GM12864 (cell line): Measurements from ENCODE around the gene CISD3.
"Not testable (repeated sequence)": the region's sequence is repeated elsewhere in the genome, so short reads cannot be mapped to it uniquely, and the experiment has no call there.

Source experiments
- DNase-seq: peaks from one replicate; pipeline ENCODE4 v3.0.0-alpha.2; 2011; ENCODE audit warnings: low read depth
- H3K4me3 ChIP-seq: 2 replicates; pipeline ENCODE4 v1.5.1; 2011; ENCODE audit warnings: mild to moderate bottlenecking, low read depth, low read length, control low read depth
- TF ChIP-seq, protein P1 (sequence below): IDR thresholded peaks from 2 replicates; pipeline ENCODE4 v1.5.1; 2011; ENCODE audit warnings: low read depth, mild to moderate bottlenecking, moderate library complexity, low read length, control low read depth, inconsistent platforms; ENCODE audit errors: missing control alignments

The CISD3 gene

DNA sequence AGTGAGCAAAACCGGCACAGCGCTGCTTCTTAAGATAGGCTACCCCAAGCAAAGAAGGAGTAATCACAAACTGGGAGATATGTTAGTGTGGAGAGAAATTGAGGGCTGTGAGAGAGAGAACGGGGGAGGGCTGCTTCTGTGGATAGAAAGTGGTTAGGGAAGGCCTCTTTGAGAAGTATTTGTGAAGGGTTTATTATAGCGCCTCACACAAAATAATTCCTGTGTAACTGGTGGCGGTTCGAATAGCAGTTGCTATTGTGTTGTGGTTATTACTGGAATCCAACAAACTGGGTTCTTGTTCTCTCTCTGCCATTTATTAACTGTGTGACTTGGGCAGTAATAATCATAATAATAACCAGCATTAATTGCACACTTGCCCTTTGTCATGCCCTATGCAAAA, 9.2 kb upstream of the CISD3 start:
- TF ChIP-seq, protein P1, sequence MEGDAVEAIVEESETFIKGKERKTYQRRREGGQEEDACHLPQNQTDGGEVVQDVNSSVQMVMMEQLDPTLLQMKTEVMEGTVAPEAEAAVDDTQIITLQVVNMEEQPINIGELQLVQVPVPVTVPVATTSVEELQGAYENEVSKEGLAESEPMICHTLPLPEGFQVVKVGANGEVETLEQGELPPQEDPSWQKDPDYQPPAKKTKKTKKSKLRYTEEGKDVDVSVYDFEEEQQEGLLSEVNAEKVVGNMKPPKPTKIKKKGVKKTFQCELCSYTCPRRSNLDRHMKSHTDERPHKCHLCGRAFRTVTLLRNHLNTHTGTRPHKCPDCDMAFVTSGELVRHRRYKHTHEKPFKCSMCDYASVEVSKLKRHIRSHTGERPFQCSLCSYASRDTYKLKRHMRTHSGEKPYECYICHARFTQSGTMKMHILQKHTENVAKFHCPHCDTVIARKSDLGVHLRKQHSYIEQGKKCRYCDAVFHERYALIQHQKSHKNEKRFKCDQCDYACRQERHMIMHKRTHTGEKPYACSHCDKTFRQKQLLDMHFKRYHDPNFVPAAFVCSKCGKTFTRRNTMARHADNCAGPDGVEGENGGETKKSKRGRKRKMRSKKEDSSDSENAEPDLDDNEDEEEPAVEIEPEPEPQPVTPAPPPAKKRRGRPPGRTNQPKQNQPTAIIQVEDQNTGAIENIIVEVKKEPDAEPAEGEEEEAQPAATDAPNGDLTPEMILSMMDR, result no peak
- no peak for DNase-seq
- H3K4me3 ChIP-seq, result no peak overlapping the region

DNA sequence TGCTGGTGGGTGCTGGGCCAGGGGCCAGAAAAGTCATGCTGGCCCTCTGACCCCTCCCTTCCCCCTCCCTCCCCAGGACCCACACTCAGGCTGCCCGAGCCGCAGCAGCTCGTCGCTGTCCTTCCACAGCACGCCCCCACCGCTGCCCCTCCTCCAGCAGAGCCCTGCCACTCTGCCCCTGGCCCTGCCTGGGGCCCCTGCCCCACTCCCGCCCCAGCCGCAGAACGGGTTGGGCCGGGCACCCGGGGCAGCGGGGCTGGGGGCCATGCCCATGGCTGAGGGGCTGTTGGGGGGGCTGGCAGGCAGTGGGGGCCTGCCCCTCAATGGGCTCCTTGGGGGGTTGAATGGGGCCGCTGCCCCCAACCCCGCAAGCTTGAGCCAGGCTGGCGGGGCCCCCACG, 8.3 kb upstream of the CISD3 start:
- DNase-seq, result no peak
- H3K4me3 ChIP-seq, result no peak overlapping the region
- TF ChIP-seq, protein P1, result no peak

DNA sequence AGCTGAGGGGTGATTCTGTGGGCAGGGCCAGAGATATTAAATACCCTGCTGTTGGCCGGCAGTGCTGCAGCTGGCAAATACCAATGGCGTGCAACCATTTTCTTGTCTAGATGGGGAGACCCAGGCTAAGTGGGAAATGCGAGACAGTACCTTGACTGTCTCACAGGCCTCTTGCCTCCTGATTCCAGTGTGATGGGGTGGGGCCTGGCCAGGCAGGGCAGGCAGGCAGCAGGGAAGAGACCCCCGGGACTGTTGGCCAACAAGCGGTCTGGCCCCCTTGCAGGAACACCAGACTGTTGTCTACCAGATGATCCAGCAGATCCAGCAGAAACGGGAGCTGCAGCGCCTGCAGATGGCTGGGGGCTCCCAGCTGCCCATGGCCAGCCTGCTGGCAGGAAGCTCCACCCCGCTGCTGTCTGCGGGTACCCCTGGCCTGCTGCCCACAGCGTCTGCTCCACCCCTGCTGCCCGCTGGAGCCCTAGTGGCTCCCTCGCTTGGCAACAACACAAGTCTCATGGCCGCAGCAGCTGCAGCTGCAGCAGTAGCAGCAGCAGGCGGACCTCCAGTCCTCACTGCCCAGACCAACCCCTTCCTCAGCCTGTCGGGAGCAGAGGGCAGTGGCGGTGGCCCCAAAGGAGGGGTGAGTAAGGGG, 5.7 kb upstream of the CISD3 start:
- TF ChIP-seq, protein P1, result no peak
- no peak for DNase-seq
- H3K4me3 ChIP-seq, result no peak overlapping the region

DNA sequence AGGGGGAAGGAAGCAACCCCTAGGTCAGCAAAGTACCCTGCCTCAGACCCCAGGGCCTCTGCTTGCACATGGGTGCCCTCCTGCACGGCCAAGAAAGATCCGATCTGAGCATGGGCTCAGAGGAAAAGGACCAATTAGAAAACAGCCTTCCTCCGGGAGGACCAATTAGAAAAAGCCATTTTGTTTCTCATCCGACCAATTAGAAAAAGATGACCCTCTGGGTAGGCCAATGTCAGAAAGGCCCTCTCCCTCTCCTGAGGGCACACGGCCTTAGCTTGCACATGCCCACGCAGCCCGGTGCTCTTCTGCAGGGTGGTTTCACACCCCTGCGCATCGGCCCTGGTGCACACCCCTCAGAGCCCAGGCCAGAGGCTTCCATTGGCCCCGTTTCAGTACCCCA, 5.1 kb upstream of the CISD3 start:
- DNase-seq, result no peak
- H3K4me3 ChIP-seq, result no peak overlapping the region
- TF ChIP-seq, protein P1, result no peak

DNA sequence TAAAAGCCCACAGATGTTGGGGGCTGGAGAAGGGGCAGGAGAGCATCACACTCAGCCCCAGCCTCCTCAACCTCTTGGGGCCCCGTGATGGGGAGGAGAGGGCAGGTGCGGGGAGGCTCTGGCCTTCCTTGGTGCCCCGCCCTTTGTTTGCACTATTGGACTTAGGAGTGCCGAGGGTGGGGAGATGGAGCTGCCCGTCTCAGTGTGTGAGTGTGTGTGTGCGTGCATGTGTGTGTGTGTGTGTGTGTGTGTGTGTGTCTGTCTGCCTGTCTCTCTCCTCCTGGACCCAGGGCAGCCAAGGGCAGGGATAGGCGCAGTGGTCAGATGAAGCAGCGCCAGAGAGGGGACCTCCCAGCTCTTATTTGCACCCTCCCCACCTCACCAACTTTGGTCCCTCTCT, 4.0 kb upstream of the CISD3 start:
- not testable (repeated sequence) for DNase-seq, H3K4me3 ChIP-seq

DNA sequence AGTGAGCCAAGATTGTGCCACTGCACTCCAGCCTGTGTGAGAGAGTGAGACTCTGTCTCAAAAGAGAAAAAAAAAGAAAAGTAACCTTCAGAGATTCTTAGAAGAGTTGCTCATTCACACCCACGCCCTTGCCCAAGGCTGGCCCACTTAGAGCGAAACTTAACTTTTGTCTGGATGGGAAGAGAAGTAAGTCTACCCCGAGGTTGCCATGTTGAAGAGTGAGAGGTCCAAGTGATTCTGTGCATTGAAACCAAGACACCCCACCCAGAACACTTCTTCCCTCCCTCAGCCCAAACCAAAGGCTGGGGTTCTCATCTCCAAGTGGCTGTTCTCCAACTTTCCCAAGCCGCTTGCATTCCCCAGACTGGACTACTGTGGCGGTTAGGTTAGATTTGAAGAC, 2.4 kb upstream of the CISD3 start:
- no peak for DNase-seq
- H3K4me3 ChIP-seq, result no peak overlapping the region

DNA sequence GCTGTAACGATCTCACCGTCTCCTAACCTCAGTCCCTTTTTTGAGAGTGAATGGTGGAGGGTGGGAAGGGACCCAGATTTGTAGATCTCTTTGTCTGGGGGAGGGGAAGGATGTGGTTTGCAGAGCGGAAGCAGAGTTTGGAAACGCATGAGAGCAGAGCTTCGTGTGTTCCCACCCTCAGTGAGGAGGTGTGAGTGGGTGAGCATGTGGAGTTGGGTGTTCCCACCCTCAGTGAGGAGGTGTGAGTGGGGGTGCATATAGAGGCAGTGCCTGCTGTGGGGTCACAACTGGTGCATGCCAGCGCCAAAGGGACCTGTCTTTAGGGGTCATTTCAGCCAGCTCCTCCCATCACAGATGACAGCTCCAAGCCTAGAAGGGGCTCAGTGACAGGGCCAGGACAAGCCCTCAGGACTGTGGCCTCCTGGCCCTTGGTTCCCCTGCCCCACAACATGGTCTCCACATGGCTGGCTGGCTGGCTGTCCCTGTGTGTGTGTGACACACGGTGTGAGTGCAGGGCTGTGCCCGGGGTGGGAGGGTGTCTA, 1.8 kb upstream of the CISD3 start:
- DNase-seq, result no peak
- no peak overlapping the region for H3K4me3 ChIP-seq
- TF ChIP-seq, protein P1, result no peak

More for the DNA sequence above, 2.4 kb upstream of the CISD3 start:
- TF ChIP-seq, protein P1, result no peak
